ENCODE measurements around the gene KRT8.

KRT8 gene

GRCh38 chr12:52904509-52905300, at the start of gene KRT8:
KRT8 (minus strand) TSS chr12:52905076; CDS start chr12:52904981, 95 bp downstream.
- peak; percentile 72 for DNase-seq (ENCODE audit: low read depth, low spot score)
- H3K27ac ChIP-seq, result peak within 1 kb of the TSS; percentile 56

DNA sequence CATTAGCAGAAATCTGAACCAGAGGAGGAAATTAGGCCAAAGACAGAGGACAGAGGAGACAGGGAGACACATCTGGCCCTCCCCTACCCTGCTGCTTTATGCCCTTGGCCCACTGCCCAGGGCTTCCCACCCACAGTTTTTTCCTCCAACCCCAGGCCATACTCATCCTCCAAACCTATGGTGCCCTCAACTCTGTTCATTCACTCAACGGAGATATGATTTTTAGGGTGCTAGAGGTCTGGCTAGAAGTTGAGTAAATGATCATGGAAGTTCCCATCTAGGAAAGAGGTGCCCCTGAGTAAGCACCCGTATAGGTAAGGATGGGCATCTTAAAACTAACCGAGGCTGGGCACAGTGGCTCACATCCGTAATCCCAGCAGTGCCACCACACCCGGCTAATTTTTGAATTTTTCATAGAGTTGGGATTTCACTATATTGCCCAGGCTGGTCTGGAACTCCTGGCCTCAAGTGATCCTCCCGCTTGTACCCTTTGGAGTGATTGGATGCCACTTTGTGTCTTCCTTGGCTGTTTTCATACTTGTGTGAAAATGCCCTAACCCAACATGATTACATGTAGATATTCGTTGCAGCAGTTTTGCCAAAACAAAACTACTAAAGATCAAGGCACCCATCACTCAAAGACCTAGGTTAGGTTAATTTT, 48.4 kb upstream of the KRT8 start:
- DNase-seq (ENCODE audit: low read depth, low spot score), result no peak
- H3K27ac ChIP-seq, result no peak overlapping the region

DNA sequence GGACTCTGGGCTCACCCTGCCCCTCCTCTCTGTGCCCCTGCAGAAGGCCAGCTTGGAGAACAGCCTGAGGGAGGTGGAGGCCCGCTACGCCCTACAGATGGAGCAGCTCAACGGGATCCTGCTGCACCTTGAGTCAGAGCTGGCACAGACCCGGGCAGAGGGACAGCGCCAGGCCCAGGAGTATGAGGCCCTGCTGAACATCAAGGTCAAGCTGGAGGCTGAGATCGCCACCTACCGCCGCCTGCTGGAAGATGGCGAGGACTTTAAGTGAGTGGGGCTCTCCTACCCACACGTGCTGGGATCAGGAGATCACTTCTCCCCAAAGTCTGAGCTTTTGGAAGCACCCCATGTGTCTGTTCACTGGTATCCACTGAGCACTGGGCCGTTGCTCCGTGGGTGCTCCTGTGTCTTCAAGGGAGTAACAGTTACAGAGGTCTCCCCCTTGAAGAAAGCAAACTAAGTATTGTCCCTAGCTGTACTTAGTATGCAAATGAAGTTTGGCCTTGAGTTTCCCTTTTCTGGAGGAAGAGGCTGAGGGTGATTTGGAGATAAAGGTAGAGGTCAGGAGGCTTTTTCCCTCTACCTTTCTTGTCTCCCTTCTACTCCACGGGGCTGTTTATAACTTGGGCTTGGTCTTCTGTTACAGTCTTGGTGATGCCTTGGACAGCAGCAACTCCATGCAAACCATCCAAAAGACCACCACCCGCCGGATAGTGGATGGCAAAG, 47.4 kb upstream of the KRT8 start:
- H3K27ac ChIP-seq, result peak overlapping the region; percentile 97
- no peak for DNase-seq (ENCODE audit: low read depth, low spot score)

- DNase-seq (ENCODE audit: low read depth, low spot score), result no peak
- peak overlapping the region; percentile 97 for H3K27ac ChIP-seq
Observed at GRCh38 chr12:52951640-52952039, 46.8 kb upstream of the KRT8 start.

- H3K27ac ChIP-seq, result peak overlapping the region; percentile 97
- DNase-seq (ENCODE audit: low read depth, low spot score), result no peak
Observed at GRCh38 chr12:52951126-52951525, 46.2 kb upstream of the KRT8 start.

DNA sequence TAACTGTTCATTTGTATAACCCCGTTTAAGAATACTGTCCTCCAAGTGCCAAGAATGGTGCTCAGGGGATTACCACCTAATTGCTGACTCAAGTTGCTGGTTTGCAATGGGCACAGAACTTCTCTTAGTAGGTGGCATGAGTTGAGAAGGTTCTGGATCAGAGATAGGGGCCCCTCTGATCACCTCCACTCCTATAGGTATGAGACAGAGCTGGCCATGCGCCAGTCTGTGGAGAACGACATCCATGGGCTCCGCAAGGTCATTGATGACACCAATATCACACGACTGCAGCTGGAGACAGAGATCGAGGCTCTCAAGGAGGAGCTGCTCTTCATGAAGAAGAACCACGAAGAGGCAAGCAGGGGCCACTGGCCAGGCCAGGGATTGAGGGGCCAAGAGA, 45.7 kb upstream of the KRT8 start:
- DNase-seq (ENCODE audit: low read depth, low spot score), result no peak
- H3K27ac ChIP-seq, result peak overlapping the region; percentile 97

- peak overlapping the region; percentile 97 for H3K27ac ChIP-seq
- DNase-seq (ENCODE audit: low read depth, low spot score), result peak; percentile 86
Observed at GRCh38 chr12:52949413-52950331, 44.8 kb upstream of the KRT8 start.

DNA sequence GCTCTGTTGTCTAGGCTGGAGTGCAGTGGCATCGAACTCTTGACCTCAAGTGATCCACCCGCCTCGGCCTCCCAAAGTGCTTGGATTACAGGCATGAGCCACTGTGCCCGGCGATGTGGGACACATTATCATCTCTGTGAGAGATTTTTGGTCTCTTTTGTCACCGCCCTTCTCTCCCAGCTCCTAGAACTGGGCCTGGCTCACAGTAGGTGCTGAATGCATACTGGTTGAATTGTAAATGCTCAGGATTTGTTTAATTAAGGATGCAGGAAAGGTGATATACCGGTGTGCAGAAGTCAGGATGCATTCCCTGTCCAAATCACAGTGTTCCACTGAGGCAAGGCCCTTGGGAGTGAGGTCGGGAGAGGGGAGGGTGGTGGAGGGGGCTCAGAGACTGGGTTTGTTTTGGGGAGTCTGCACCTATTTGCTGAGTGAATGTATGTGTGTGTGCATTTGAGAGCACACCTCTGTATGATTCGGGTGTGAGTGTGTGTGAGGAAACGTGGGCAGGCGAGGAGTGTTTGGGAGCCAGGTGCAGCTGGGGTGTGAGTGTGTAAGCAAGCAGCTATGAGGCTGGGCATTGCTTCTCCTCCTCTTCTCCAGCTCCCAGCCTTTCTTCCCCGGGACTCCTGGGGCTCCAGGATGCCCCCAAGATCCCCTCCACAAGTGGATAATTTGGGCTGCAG, 43.0 kb upstream of the KRT8 start:
- H3K27ac ChIP-seq, result peak overlapping the region; percentile 97
- DNase-seq (ENCODE audit: low read depth, low spot score), result no peak

GRCh38 chr12:52946797-52947547, 42.1 kb upstream of the KRT8 start:
- DNase-seq (ENCODE audit: low read depth, low spot score), result no peak
- peak overlapping the region; percentile 57 for H3K27ac ChIP-seq

DNA sequence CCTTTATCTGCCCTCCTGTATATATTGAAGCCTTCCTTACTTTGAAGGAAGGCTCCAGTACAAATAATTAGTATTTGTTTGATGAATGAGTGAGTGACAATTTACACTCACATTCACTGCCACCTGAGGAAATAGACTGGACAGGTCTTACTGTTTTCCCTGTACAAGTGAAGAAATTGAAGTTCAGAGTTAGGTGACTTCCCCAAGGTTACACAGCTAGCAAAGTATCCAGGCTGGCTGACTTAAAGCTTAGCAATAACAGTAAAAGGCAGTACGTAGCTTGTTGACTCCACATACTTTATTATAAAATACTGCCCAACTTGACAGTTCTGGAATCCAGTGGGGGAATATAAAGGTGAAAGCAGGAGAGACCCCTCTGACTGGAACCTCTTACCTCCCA, 41.5 kb upstream of the KRT8 start:
- H3K27ac ChIP-seq, result peak overlapping the region; percentile 57
- DNase-seq (ENCODE audit: low read depth, low spot score), result no peak

DNA sequence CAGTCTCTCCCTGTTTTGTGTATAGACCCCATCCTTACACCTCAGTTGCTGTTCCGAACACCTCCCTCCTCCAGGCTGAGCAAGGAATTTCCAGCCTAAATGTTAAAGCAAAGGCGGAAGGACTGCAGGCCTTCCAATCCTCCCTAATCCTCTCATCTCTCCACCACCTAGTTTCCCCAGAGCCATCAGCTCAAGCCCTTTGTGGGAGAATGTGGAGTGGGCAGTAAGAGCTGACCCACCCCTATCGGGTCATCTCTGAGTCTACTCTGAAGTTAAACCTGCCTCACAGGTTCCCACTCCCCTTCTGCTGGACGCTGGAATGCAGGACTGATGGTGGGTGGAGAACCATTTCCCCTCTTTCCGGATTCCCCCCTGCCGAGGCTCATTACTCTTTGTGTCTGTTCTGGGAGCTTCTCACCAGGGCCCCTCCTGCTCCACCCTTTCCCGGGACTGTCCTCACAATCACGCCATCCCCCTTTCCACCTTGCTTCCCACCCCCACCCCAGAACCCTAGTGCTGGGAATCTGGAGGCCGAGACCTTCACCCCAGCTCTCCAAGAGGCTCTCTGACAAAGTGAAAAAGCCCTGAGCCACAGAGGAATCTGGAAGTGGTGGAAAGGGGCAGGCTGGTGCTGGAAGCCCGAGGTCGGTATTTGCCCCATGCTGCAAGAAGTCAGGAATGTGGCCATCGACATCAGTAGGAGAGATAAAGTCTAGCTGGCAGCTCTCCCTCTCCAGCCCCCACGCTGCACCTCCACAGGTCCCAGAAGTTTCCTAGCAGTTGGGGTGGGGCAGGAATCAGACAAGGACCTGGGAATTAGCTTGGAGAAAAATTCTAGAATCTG, 40.7 kb upstream of the KRT8 start:
- no peak for DNase-seq (ENCODE audit: low read depth, low spot score)
- H3K27ac ChIP-seq, result peak overlapping the region; percentile 57

- no peak for DNase-seq (ENCODE audit: low read depth, low spot score)
- H3K27ac ChIP-seq, result no peak overlapping the region
Observed at GRCh38 chr12:52944683-52945388, 40.0 kb upstream of the KRT8 start.

DNA sequence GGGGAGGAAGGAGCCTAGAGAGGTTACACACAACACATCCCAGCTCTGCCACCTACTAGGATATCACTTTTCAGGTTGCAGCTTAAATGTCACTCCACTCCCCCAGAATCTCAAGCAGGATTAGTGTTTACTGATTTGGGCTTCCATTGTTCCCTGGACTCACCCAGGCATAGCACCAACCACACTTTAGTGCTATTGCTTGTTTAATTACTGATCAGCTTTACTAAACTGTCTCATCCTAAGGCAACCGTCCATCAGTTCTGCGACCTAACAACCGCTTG, 38.0 kb upstream of the KRT8 start:
- no peak overlapping the region for H3K27ac ChIP-seq
- no peak for DNase-seq (ENCODE audit: low read depth, low spot score)

GRCh38 chr12:52942066-52942900, 37.4 kb upstream of the KRT8 start:
- no peak for DNase-seq (ENCODE audit: low read depth, low spot score)
- H3K27ac ChIP-seq, result no peak overlapping the region

DNA sequence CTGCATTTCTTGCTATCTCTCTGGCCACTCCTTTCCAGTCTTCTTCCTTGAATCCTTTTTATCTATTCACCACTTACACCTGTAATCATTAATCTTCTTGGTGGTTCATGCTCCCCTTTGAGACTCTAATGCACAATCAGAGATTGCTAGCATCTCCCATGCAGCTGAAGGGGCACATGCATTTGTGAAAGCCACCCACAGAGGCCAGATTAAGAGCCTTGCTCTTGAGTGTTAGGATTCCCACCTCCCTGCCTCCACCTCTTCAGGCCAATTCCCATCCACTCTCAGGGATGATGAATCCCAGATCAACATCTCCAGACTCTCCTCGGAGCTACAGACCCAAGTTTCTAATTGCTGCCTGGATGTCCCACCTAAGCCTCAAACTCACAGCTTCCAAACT, 24.7 kb upstream of the KRT8 start:
- H3K27ac ChIP-seq, result no peak overlapping the region
- no peak for DNase-seq (ENCODE audit: low read depth, low spot score)

DNA sequence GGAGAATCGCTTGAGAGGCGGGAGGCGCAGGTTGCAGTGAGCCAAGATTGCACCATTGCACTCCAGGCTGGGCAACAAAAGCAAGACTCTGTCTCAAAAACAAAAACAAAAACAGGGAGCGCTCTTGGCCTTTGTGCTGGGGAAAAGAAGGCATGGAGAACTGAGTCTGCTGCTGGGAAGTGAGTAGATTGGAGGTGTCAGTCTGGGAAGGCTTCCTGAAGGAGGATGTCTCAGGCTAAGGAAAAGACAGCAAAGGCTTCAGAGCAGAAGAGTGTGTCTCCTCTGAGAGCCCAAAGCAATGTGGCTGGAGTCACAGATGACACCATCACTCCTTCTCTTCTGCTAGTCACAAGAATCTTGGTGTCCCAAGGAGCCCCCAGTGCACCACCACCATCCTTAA, 23.1 kb upstream of the KRT8 start:
- DNase-seq (ENCODE audit: low read depth, low spot score), result no peak
- H3K27ac ChIP-seq, result no peak overlapping the region

Data from epithelial cell of prostate (primary cell).